ENCODE measurements around the gene RFX8.
"Not testable (repeated sequence)": the region's sequence is repeated elsewhere in the genome, so short reads cannot be mapped to it uniquely, and the experiment has no call there.

RFX8 gene

GRCh38 chr2:101485856-101486255, 10.9 kb upstream of the RFX8 start:
- DNase-seq, result no peak

- no peak for DNase-seq
Measured at GRCh38 chr2:101480764-101481163, 5.9 kb upstream of the RFX8 start.

DNA sequence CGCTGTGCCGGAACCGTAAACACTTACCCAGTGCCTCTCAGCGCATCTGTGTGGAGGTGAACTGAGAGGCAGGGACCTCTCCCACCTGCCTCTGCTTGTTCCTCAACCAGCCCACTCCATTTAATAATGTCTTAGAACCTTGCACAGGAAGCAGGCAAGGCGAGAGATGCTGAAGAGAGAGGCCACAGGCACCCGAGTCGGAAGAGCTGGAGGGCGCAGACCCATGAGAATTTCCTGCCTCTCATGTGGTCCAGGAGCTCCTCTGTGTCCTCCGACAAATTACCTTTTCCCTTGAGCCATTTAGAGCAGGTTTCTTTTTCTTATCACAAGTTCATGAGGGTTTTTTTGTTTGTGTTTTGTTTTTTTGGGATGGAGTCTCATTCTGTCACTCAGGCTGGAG, 4.9 kb upstream of the RFX8 start:
- no peak for DNase-seq

DNA sequence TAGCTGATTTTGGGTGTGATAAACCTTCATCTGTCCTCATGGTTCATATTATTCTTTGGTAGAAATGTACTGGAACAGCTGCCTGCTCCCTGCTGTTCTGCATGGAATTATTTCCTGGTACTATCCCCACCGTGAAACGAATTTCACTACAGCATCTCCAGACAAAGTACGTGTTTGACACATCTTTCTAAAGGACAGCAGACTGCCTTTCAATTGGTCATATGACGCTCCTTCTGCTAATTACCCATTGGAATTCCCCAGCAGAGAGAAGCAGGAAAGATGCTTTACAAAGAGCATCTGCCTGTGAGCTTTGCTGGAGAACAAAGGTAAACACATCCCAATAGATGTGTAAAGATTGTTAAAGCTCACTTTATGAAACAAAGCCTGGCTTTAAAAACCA, 4.4 kb upstream of the RFX8 start:
- DNase-seq, result no peak

DNA sequence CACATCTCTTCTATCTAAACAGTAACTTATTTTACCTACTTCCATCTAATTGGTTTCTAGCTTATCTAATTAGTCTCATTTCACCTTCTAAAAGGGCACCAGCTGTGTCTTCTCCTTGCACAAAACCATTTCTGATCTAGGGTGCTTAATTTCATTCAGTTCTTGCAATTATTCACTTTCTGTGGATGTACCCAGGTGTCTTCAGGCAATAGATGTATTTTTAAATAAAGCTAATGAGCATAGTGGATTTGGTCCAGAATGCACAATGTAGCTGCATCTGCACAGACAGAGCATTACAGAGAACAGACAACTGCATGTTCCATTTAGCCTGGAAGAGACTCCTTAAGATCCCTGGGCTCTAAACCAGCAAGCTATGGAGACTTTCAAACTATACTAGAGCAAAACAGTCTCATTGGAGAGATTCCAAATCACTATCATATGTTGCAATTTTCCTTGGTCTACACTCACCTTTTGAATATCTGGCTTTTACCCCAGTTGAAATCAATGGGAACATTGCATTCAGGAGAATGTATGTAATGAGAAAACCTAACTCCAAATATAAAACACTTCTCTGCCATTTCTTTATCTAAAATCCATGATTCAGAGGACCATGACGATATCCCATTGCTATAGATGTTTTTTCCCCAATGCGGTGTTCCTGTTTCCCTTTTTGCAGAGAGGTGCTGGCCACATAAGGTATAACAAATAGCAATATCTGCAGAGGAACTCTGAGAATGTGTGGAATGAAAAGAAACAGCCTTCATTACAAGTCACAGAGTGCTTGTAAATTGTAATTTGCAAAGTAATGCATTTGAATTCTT, 3.5 kb upstream of the RFX8 start:
- DNase-seq, result no peak

GRCh38 chr2:101477556-101477955, 2.6 kb upstream of the RFX8 start:
- no peak for DNase-seq

DNA sequence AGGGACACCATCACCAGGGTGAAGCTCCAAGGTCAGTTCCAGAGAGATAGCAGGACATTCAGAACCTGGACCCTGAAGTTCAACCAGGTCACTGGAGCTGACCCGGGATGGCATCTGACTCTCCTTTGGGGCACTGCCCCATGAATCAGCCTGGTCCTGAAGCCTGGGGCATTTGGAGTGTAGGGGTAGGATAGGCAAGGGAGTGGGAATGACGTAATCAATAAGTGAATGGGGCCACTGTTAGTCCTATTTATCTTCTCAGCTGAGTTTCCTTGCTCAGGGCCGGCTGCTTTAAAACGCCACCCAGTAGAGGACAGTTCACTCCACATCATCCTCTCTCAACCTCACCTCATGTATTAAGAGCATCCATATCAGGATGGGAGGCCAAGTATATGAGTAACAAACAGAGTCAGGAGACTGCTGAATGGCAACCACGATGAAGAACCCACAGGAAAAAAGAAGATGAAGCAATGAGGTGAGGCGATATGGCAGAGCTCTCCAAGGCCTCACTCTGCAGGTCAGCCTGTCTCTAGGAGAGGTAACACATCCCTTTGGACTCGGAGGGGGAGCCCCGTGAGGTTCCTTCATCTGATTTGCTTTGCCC, 1.8 kb upstream of the RFX8 start:
- DNase-seq, result no peak

DNA sequence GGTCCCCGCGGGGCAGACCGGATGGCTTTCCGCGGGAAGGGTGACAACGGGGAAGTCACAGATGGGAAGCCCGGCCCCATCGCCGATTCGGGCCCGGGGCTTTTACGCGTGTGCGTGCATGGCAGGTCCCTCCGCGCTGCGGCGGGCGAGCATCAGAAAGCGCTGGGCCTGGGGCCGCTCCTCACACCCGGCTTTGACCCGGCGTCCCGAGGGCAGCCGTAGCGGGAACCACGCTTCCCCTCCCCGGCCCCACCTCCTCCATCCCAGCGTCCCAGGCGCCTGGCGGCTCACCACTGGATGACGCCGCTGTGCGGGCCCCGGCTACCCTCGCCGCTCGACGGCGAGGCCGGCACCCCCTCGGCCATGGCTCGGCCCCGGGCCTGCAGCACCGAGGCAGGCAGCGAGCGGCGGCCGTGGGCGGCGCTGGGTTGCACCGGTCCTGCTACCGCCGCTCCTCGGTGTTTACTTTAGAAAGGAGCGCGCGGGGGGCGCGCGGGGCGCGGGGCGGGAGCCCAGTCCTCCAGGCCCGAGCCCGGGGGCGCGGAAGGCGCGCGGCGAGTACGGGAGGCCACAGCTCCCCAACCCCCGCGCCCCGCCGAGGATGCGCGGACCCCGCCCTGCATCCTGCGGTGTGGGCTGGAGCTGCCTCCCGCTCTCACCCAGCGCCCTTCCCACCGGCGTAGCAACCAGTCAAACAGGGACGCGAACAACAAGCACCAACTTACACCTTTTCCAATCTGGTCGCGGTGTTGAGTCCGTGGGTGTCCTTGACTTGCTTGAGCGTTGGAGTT, 806 bp downstream of the RFX8 start:
- no peak for DNase-seq

DNA sequence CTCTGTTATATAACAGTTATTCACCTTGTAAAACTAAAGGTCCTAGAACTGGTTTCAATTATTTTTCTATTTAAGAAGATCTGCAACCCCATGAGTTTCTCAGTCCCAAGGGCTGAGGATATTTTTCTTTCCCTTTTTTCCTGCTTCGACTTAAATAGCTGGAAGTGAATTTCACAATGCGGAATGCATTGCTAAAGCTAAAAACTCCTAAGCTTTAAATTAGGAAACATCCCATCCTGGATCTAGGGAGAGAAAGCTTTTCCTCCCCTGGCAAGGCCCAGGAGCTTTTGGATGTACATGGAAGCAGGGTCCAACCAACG, 1.4 kb downstream of the RFX8 start:
- DNase-seq, result no peak

DNA sequence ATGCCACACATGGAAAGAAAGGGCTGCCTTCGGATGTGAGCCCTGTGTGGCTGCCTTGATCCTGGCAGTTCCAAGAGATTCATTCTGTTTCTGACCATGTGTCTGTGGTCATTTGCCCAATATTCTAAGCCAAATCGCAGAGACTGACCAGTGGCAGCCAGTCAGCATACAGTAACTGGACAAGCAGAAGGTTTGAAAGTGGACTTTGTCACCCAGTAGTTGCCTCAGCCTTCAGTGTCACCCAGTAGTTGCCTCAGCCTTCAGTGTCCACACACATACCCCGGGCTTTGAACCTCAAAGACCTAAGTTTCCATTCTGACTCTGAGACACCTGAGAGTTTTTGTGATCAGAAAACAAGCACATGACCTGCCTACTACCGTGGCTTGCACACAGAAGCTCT, 5.0 kb downstream of the RFX8 start:
- DNase-seq, result no peak

DNA sequence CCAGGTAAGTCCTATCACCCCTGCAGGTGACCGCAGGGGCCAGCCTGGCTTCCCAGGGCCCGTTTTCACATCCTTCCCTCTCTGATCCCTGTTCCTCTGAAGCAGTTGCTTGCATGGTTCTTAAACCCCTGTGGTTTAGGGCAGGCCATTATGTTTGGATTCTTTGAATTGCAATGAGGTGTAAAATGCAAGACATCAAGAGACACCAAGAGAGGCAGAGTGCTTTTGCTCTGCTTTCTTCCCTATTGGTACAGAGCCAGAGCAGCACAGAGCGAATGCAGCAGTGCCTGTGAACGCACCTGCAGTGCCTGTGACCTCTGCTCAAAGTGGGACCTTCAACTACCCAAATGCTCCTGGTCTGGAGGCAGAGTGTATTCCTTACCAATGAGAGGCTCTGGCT, 7.6 kb downstream of the RFX8 start:
- no peak for DNase-seq

DNA sequence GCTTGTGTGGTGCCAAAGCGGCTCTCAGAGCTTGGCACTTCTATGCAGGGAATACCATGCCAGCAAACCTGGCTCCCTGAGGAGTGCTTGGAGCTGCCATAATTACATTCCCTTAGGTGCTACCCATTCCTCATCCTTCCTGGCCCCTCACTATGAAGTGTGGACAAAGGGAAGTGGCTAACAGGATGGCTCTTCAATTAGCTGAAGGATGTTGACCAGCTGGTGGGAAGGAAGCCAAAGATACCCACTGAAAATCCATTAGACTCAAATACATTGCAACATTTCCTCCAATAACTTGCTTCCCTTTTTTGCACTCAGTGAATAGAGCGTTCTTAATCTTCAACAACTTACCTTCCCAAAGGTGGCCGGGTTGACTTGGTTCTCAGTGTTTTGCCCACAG, 8.5 kb downstream of the RFX8 start:
- peak; percentile 69 for DNase-seq

- DNase-seq, result no peak
Measured at GRCh38 chr2:101464841-101465240, 10.1 kb downstream of the RFX8 start.

DNA sequence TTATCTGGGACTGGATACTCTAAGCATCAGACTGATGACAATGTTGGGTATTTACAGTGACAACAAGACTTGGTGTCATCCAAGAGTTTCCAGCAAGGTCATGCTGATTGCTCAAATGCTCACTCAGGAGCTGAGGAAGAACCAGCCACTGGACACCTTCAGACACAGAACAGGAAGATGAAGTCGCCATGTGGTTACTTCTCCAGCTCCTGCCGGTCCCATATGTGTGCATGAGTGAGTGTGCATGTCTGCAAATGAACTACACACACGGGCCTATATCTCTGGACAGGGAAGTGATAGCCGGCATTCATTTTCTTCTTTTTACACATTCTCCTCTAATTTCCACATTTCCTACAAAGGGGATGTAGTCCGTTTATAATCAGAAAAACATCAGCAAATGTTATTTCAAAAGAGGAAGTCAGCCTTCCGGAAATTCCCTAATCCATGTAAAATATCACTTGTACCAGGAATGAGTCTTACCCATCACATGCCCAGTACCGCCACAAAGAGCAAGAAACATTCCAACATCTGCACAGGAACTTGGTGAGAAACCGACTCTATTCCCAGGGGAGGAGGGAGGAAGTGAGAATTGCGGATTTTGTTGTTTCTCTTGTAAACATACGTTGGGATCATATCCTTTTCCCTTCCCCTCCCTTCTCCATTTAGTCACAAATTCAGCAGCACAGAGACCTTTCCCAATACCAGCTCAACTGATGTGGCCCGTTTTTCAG, 10.8 kb downstream of the RFX8 start:
- DNase-seq, result no peak

DNA sequence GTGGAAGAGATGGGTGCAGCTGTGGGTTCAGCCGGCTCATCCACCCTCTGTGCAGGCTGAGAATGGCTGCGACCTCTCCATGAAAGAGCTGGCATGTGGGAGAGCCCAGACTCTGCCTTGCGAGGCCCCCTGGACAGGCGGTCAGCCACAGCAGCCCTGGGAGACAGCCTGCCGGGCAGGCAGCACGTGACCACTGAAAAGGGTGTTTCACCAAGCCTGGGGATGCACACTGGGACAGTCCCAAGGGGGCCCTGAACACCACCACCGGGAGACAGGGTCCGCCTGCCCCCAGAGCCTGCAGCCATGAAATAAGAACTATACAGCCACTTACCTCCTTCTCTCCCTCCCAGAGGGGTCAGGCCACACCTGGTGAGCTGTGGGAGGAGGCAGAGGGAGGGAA, 11.5 kb downstream of the RFX8 start:
- DNase-seq, result no peak

GRCh38 chr2:101461381-101461780, 13.5 kb downstream of the RFX8 start:
- DNase-seq, result no peak

GRCh38 chr2:101454408-101454807, 20.5 kb downstream of the RFX8 start:
- not testable (repeated sequence) for DNase-seq

- no peak for DNase-seq
Measured at GRCh38 chr2:101450965-101451364, 23.9 kb downstream of the RFX8 start.

DNA sequence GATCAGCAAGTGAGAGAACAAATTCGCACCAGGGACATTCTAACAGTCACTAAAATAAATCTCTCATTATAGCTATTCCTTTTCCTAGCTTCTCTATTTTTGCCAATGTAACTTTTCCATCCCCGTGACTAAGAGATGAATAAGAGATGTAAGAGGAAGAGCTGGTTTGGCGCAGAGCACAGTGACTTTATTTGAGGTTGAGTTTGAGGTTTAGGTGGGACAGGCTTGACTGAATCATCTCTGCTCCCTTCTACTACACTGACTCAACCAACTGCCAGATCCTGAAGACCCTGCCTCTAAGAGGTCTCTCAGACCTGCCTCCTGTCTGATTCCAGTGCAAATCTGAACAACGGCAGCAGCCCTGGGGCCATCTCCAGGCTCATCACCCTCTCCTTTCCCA, 28.0 kb downstream of the RFX8 start:
- DNase-seq, result no peak

DNA sequence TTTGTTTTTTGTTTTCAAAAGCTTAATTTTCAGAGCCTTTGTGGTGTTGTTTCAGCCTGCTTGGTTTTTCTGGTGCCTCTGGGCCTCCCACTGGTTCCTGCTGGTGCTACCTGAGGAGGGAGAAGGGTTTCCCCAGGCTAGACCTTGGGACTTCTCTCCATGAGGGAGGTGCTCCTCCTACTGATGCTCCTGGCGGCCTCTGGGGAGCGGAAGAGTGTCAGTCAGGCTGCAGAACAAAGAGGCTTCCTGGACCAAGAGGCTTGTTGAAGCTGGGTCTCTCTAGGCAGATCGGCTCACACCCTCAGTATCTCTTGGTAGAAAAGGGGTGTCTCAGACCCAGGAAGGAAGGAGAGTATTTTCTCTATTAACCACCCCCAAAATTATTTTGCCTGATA, 32.2 kb downstream of the RFX8 start:
- DNase-seq, result no peak

DNA sequence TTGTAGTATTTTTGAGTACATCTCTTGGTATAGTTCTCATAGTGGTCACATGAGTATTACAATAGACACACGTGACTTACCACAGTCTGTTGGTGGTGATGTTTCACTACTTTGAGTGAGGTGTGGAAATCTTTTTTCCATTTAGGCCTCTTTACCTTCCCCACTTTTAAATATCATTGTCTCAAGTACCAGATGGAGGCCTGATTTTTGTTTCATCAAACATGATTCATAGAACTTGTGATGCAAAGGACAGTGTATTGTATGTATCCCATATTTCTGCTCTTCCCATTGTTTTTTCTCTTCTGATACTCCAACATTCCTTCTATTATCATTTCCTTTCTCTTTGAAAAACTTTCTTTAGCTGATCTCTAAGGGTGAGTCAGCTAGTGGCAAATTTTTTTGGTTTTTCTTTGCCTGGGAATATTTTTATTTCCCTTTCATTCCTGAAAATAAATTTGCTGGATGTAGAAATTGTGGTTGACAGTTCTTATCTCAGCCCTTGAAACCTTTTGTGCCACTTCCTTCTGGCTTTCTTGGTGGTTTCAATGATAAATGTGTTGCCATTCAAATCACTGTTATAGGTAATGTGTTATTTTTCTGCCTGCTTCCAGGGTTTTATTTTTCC, 32.8 kb downstream of the RFX8 start:
- no peak for DNase-seq

DNA sequence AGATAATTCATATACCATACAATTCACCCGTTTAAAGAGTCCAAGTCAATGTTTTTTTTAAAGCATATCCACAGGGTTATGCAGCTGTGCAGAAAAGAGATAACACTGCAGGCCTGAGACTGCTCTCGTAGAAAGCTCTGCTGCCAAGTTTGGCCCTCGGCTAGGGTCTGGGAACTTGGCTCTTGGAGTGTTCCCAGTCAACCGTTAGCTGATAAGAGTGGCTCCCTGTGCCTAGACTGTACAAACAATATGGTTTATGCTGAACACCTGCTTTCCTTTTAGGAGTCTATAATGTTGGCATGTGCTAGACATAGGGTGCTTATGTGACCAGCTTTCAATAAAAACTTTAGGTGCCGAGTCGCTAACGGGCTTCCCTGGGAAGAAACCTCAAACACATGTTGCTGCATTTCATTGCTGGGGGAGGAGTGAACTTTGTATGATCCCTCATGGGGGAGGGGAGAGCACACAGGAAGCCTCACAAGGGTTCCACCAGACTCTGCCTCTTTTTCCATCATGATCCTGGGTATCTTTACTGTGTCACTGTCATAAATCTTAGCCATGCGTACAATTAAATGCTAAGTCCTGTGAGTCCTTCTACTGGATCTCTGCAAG, 34.7 kb downstream of the RFX8 start:
- DNase-seq, result no peak

GRCh38 chr2:101439716-101440115, 35.2 kb downstream of the RFX8 start:
- no peak for DNase-seq

Data from NCI-H2029 treated with DMSO at 0.1 percent for 48 hours (cell line).